ENCODE data around the gene GPSM1. TPM values are rescaled to one million over a fixed set of nuclear protein-coding genes. Genes with fewer than 3 reads are reported as not detected.

The GPSM1 gene
- total RNA-seq, 1 experiment from 2014 or later = 14.2 TPM

DNA sequence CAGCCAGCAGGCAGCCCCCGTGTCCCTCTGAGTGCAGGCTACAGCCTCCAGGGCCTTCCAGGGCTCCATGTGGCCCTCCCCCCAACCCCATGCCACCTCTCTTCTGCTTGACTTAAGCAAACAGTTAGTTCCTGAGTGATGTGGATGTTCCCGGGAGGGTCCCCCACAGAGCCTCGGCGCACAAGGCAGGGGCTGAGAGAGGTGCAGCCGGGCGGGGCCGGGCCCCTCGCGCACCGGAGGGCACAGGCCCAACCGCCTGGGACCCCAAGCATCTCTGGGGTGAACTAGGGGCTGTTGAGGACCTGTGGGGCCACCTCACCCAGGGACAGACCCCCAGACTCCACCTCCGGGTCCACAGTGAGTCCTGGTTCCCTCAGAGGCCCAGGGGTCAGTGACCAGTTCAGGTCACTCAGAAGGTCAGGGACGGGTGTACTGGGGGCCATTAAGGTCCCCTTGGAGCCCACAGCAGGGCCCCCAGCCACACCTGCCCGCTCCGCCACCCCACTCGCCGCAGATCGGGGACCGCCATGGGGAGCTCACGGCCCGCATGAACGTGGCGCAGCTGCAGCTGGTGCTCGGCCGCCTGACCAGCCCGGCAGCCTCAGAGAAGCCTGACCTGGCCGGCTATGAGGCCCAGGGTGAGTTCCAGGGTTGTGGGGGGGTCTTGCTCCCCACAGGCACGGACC, 13.2 kb downstream of the GPSM1 start (continued):
- TF ChIP-seq RORB (CRISPR knock-in tag; IDR thresholded peaks at IDR 0.05) = no peak
- no peak for TF ChIP-seq MYBL2 (CRISPR knock-in tag; IDR thresholded peaks at IDR 0.05)
- no peak for TF ChIP-seq GRHL2 (CRISPR knock-in tag; IDR thresholded peaks at IDR 0.05; ENCODE audit: insufficient replicate concordance, severe bottlenecking)
- TF ChIP-seq, protein P1, sequence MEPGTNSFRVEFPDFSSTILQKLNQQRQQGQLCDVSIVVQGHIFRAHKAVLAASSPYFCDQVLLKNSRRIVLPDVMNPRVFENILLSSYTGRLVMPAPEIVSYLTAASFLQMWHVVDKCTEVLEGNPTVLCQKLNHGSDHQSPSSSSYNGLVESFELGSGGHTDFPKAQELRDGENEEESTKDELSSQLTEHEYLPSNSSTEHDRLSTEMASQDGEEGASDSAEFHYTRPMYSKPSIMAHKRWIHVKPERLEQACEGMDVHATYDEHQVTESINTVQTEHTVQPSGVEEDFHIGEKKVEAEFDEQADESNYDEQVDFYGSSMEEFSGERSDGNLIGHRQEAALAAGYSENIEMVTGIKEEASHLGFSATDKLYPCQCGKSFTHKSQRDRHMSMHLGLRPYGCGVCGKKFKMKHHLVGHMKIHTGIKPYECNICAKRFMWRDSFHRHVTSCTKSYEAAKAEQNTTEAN (CRISPR knock-in tag; IDR thresholded peaks at IDR 0.05) = no peak
- TF ChIP-seq, protein P2, sequence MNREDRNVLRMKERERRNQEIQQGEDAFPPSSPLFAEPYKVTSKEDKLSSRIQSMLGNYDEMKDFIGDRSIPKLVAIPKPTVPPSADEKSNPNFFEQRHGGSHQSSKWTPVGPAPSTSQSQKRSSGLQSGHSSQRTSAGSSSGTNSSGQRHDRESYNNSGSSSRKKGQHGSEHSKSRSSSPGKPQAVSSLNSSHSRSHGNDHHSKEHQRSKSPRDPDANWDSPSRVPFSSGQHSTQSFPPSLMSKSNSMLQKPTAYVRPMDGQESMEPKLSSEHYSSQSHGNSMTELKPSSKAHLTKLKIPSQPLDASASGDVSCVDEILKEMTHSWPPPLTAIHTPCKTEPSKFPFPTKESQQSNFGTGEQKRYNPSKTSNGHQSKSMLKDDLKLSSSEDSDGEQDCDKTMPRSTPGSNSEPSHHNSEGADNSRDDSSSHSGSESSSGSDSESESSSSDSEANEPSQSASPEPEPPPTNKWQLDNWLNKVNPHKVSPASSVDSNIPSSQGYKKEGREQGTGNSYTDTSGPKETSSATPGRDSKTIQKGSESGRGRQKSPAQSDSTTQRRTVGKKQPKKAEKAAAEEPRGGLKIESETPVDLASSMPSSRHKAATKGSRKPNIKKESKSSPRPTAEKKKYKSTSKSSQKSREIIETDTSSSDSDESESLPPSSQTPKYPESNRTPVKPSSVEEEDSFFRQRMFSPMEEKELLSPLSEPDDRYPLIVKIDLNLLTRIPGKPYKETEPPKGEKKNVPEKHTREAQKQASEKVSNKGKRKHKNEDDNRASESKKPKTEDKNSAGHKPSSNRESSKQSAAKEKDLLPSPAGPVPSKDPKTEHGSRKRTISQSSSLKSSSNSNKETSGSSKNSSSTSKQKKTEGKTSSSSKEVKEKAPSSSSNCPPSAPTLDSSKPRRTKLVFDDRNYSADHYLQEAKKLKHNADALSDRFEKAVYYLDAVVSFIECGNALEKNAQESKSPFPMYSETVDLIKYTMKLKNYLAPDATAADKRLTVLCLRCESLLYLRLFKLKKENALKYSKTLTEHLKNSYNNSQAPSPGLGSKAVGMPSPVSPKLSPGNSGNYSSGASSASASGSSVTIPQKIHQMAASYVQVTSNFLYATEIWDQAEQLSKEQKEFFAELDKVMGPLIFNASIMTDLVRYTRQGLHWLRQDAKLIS (CRISPR knock-in tag; IDR thresholded peaks at IDR 0.05; ENCODE audit: borderline replicate concordance) = no peak
- TF ChIP-seq SMAD3 (CRISPR knock-in tag; IDR thresholded peaks at IDR 0.05; ENCODE audit: borderline replicate concordance) = no peak
- TF ChIP-seq, protein P3, sequence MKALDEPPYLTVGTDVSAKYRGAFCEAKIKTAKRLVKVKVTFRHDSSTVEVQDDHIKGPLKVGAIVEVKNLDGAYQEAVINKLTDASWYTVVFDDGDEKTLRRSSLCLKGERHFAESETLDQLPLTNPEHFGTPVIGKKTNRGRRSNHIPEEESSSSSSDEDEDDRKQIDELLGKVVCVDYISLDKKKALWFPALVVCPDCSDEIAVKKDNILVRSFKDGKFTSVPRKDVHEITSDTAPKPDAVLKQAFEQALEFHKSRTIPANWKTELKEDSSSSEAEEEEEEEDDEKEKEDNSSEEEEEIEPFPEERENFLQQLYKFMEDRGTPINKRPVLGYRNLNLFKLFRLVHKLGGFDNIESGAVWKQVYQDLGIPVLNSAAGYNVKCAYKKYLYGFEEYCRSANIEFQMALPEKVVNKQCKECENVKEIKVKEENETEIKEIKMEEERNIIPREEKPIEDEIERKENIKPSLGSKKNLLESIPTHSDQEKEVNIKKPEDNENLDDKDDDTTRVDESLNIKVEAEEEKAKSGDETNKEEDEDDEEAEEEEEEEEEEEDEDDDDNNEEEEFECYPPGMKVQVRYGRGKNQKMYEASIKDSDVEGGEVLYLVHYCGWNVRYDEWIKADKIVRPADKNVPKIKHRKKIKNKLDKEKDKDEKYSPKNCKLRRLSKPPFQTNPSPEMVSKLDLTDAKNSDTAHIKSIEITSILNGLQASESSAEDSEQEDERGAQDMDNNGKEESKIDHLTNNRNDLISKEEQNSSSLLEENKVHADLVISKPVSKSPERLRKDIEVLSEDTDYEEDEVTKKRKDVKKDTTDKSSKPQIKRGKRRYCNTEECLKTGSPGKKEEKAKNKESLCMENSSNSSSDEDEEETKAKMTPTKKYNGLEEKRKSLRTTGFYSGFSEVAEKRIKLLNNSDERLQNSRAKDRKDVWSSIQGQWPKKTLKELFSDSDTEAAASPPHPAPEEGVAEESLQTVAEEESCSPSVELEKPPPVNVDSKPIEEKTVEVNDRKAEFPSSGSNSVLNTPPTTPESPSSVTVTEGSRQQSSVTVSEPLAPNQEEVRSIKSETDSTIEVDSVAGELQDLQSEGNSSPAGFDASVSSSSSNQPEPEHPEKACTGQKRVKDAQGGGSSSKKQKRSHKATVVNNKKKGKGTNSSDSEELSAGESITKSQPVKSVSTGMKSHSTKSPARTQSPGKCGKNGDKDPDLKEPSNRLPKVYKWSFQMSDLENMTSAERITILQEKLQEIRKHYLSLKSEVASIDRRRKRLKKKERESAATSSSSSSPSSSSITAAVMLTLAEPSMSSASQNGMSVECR (CRISPR knock-in tag; IDR thresholded peaks at IDR 0.05; ENCODE audit: borderline replicate concordance) = no peak
- TF ChIP-seq OVOL2 (CRISPR knock-in tag; IDR thresholded peaks at IDR 0.05; ENCODE audit: borderline replicate concordance) = no peak
- TF ChIP-seq TEAD4 (CRISPR knock-in tag; IDR thresholded peaks at IDR 0.05) = no peak
- TF ChIP-seq JAZF1 (CRISPR knock-in tag; IDR thresholded peaks at IDR 0.05) = no peak
- TF ChIP-seq RELA (CRISPR knock-in tag; IDR thresholded peaks at IDR 0.05; ENCODE audit: borderline replicate concordance) = no peak
- TF ChIP-seq PRRX2 (CRISPR knock-in tag; IDR thresholded peaks at IDR 0.05) = no peak
- no peak for TF ChIP-seq KAT7 (CRISPR knock-in tag; IDR thresholded peaks at IDR 0.05; ENCODE audit: borderline replicate concordance)

DNA sequence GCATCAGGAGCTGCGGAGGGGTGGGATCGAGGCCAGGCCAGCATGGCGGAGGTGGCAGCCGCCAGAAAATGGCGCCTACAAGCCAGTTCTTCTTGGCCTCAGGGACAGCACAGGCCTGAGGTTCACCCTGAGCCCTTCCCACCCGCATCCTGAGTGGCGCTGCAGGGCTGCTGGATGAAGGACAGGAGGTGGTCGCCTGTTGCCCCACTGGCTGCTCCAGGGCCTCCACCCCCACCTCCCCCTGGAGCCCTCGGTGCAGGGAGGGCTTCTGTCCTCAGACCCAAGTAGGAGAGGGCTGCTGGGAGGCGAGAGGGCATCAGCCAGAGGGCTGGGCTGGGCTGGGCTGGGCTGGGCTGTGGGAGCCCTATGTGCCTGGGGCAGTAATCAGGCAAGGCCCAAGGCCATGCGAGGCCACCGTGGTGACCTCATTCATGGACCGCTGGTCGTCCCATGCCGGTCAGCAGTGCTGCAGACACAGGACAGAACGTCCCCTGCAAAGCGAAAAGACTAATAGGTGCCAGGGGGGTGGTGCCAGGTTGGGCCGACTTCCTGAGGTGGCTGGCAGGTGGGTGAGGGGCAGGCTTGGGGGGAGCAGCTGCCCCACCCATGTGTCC, 13.8 kb downstream of the GPSM1 start:
- no peak for ATAC-seq
- CTCF ChIA-PET = interaction anchor here (0.7 to 2.1 kb wide), 3 partner anchors 15 to 25 kb away, joined by 3 to 8 read pairs (median 6); no protein-coding TSS in a partner anchor

More for the DNA sequence above, 13.8 kb downstream of the GPSM1 start:
- Mint-ChIP-seq H3K36me3 (no peaks in the 10 kb centered on the region), H3K4me3 (no peak overlapping the region), H3K27me3 (ENCODE audit: low read depth) (no peaks in the 10 kb centered on the region), H3K4me1 (no peaks in the 10 kb centered on the region), H3K9me3 (no peaks in the 10 kb centered on the region), H3K27ac (no peak overlapping the region)
- no peak for DNase-seq (ENCODE audit: low spot score)
- TF ChIP-seq ZNF138 (CRISPR knock-in tag; conservative IDR thresholded peaks at IDR 0.05) = no peak
- POLR2A ChIA-PET = no interaction called here

All from WTC11 (cell line).